ENCODE measurements around the gene CD6.

Gene CD6

GRCh38 chr11:61054927-61055562 is 83.6 kb downstream of the CD6 start:
- DNase-seq (ENCODE audit: low read depth): no peak
- no peak overlapping the region for H3K4me3 ChIP-seq (ENCODE audit: low read depth, low read length)
- TF ChIP-seq MAX (IDR thresholded peaks at IDR 0.05; ENCODE audit: low read depth, low read length) (no peak), POLR2A (IDR thresholded peaks at IDR 0.05; ENCODE audit: extremely low read depth, insufficient read length) (no peak), MYC (IDR thresholded peaks at IDR 0.05; ENCODE audit: low read depth, low read length) (no peak), CTCF (IDR thresholded peaks at IDR 0.05; ENCODE audit: low read depth, low read length) (no peak)

- DNase-seq (ENCODE audit: low read depth): no peak
- no peak overlapping the region for H3K4me3 ChIP-seq (ENCODE audit: low read depth, low read length)
- TF ChIP-seq MAX (IDR thresholded peaks at IDR 0.05; ENCODE audit: low read depth, low read length) (no peak), CTCF (IDR thresholded peaks at IDR 0.05; ENCODE audit: low read depth, low read length) (no peak), MYC (IDR thresholded peaks at IDR 0.05; ENCODE audit: low read depth, low read length) (no peak), POLR2A (IDR thresholded peaks at IDR 0.05; ENCODE audit: extremely low read depth, insufficient read length) (no peak)
Measured at GRCh38 chr11:61055776-61056175, 84.3 kb downstream of the CD6 start.

GRCh38 chr11:61056571-61056970 is 85.1 kb downstream of the CD6 start:
- no peak for DNase-seq (ENCODE audit: low read depth)
- no peak overlapping the region for H3K4me3 ChIP-seq (ENCODE audit: low read depth, low read length)
- no peak for TF ChIP-seq MAX (IDR thresholded peaks at IDR 0.05; ENCODE audit: low read depth, low read length)
- no peak for TF ChIP-seq CTCF (IDR thresholded peaks at IDR 0.05; ENCODE audit: low read depth, low read length)
- TF ChIP-seq MYC (IDR thresholded peaks at IDR 0.05; ENCODE audit: low read depth, low read length): no peak
- no peak for TF ChIP-seq POLR2A (IDR thresholded peaks at IDR 0.05; ENCODE audit: extremely low read depth, insufficient read length)

- no peak for DNase-seq (ENCODE audit: low read depth)
- H3K4me3 ChIP-seq (ENCODE audit: low read depth, low read length): no peak overlapping the region
- TF ChIP-seq MAX (IDR thresholded peaks at IDR 0.05; ENCODE audit: low read depth, low read length) (no peak), CTCF (IDR thresholded peaks at IDR 0.05; ENCODE audit: low read depth, low read length) (no peak), POLR2A (IDR thresholded peaks at IDR 0.05; ENCODE audit: extremely low read depth, insufficient read length) (no peak)
Measured at GRCh38 chr11:61056981-61057380, 85.5 kb downstream of the CD6 start.

GRCh38 chr11:61057615-61058014 is 86.1 kb downstream of the CD6 start:
- no peak for DNase-seq (ENCODE audit: low read depth)
- no peak for TF ChIP-seq CTCF (IDR thresholded peaks at IDR 0.05; ENCODE audit: low read depth, low read length)
- TF ChIP-seq POLR2A (IDR thresholded peaks at IDR 0.05; ENCODE audit: extremely low read depth, insufficient read length): no peak
- TF ChIP-seq MAX (IDR thresholded peaks at IDR 0.05; ENCODE audit: low read depth, low read length): no peak
- TF ChIP-seq MYC (IDR thresholded peaks at IDR 0.05; ENCODE audit: low read depth, low read length): no peak
- no peak overlapping the region for H3K4me3 ChIP-seq (ENCODE audit: low read depth, low read length)
